Trophoblast cell (in vitro differentiated cells and primary cell): ENCODE results near the gene FSTL5.
"Not testable (repeated sequence)": the region's sequence is repeated elsewhere in the genome, so short reads cannot be mapped to it uniquely, and the experiment has no call there.

Source experiments
- DNase-seq, 2 donors: peaks; one replicate each; pipeline ENCODE4 v3.0.0-alpha.2; 2016
- H2AFZ ChIP-seq: 2 replicates; pipeline ENCODE4 v1.6.1; 2013; ENCODE audit warnings: low read length, moderate library complexity, mild to moderate bottlenecking; ENCODE audit not compliant: insufficient read depth, poor library complexity
- H2AK5ac ChIP-seq: 2 replicates; pipeline ENCODE4 v1.6.1; 2013; ENCODE audit warnings: mild to moderate bottlenecking, low read length
- H2BK120ac ChIP-seq: 2 replicates; pipeline ENCODE4 v1.6.1; 2013; ENCODE audit warnings: low read length, mild to moderate bottlenecking, moderate library complexity; ENCODE audit not compliant: insufficient read depth, poor library complexity
- H2BK12ac ChIP-seq: 2 replicates; pipeline ENCODE4 v1.6.1; 2013; ENCODE audit warnings: mild to moderate bottlenecking, low read length, moderate library complexity
- H2BK5ac ChIP-seq: 2 replicates; pipeline ENCODE4 v1.6.1; 2013; ENCODE audit warnings: low read length, low read depth, moderate library complexity, mild to moderate bottlenecking; ENCODE audit not compliant: poor library complexity
- H3K14ac ChIP-seq: 2 replicates; pipeline ENCODE4 v1.6.1; 2013; ENCODE audit warnings: mild to moderate bottlenecking, low read length
- H3K18ac ChIP-seq: 2 replicates; pipeline ENCODE4 v1.6.1; 2013; ENCODE audit warnings: mild to moderate bottlenecking, low read length
- H3K23ac ChIP-seq: 2 replicates; pipeline ENCODE4 v1.6.1; 2013; ENCODE audit warnings: low read length
- H3K27ac ChIP-seq: 2 replicates; pipeline ENCODE4 v1.5.1; 2013; ENCODE audit warnings: low read depth, mild to moderate bottlenecking, inconsistent platforms, low read length, moderate library complexity
- H3K27me3 ChIP-seq: 2 replicates; pipeline ENCODE4 v1.6.1; 2013; ENCODE audit warnings: inconsistent platforms, mild to moderate bottlenecking, low read length, moderate library complexity; ENCODE audit not compliant: insufficient read depth
- H3K36me3 ChIP-seq, 2 experiments: 1 replicate in 1 of 2; 2 replicates in 1 of 2; pipeline ENCODE4 v1.6.1; 2013; ENCODE audit warnings: low read length in 2 of 2, mild to moderate bottlenecking in 2 of 2, moderate library complexity in 1 of 2; ENCODE audit not compliant: insufficient read depth in 2 of 2, control insufficient read depth in 1 of 2
- H3K4ac ChIP-seq: 2 replicates; pipeline ENCODE4 v1.6.1; 2013; ENCODE audit warnings: low read depth, mild to moderate bottlenecking, low read length, moderate library complexity
- H3K4me1 ChIP-seq, 2 experiments: 1 replicate in 1 of 2; 2 replicates in 1 of 2; pipeline ENCODE4 v1.6.1; 2013; ENCODE audit warnings: low read length in 2 of 2, mild to moderate bottlenecking in 2 of 2, moderate library complexity in 1 of 2; ENCODE audit not compliant: insufficient read depth in 2 of 2, control insufficient read depth in 1 of 2
- H3K4me2 ChIP-seq: 2 replicates; pipeline ENCODE4 v1.6.1; 2013; ENCODE audit warnings: inconsistent platforms, mild to moderate bottlenecking, low read length, moderate library complexity
- H3K4me3 ChIP-seq: 2 replicates; pipeline ENCODE4 v1.5.1; 2013; ENCODE audit warnings: mild to moderate bottlenecking, low read depth, low read length, inconsistent platforms
- H3K79me1 ChIP-seq: one replicate; pipeline ENCODE4 v1.6.1; 2013; ENCODE audit warnings: low read length
- H3K79me2 ChIP-seq: 2 replicates; pipeline ENCODE4 v1.6.1; 2013; ENCODE audit warnings: low read length, mild to moderate bottlenecking; ENCODE audit not compliant: control insufficient read depth, insufficient read depth, poor library complexity
- H3K9ac ChIP-seq: 2 replicates; pipeline ENCODE4 v1.6.1; 2013; ENCODE audit warnings: mild to moderate bottlenecking, low read length
- H3K9me3 ChIP-seq: 2 replicates; pipeline ENCODE4 v1.6.1; 2013; ENCODE audit warnings: low read depth, mild to moderate bottlenecking, control low read depth, inconsistent platforms, low read length; ENCODE audit not compliant: insufficient read depth
- H4K12ac ChIP-seq: 2 replicates; pipeline ENCODE4 v1.6.1; 2013; ENCODE audit warnings: low read depth, mild to moderate bottlenecking, low read length, moderate library complexity
- H4K8ac ChIP-seq: 2 replicates; pipeline ENCODE4 v1.6.1; 2013; ENCODE audit warnings: low read depth, mild to moderate bottlenecking, low read length, moderate library complexity
- H4K91ac ChIP-seq: one replicate; pipeline ENCODE4 v1.6.1; 2013; ENCODE audit warnings: low read depth, mild to moderate bottlenecking, low read length, moderate library complexity
- WGBS: extraction: QIAGEN DNeasy Blood & Tissue Kit; methylation state at CpG from one replicate; pipeline ENCODE4 v1.1.7; 2013; ENCODE audit warnings: missing lambda C conversion rate; ENCODE audit not compliant: insufficient read length, insufficient coverage; ENCODE audit errors: extremely low coverage; 5-methylcytosine and 5-hydroxymethylcytosine counted together

Gene FSTL5

DNA sequence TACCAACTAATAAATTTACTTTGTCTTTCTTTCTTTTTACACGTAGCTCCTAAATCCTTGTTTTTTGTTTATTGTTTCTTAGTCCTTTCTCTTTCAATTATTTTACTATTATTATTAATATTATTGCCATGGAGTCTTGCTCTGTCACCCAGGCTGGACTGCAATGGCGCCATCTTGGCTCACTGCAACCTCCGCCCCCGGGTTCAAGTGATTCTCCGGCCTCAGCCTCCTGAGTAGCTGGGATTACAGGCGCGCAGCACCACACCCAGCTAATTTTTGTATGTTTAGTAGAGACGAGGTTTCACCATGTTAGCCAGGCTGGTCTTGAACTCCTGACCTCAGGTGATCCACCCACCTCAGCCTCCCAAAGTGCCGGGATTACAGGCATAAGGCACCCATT, 405.4 kb downstream of the FSTL5 start:
- not testable (repeated sequence) for H4K91ac ChIP-seq, H3K4me2 ChIP-seq, H3K4me1 ChIP-seq, H3K9me3 ChIP-seq, H3K14ac ChIP-seq, DNase-seq, H2BK120ac ChIP-seq, H2AK5ac ChIP-seq, H3K23ac ChIP-seq, H3K36me3 ChIP-seq, H3K27me3 ChIP-seq, H2BK5ac ChIP-seq, H3K27ac ChIP-seq, H3K4me3 ChIP-seq, H3K18ac ChIP-seq, H3K79me2 ChIP-seq, H2AFZ ChIP-seq, H2BK12ac ChIP-seq, H3K4ac ChIP-seq, H3K9ac ChIP-seq, H3K79me1 ChIP-seq, H4K12ac ChIP-seq, H4K8ac ChIP-seq
- no CpG with 5 or more reads among the region's 9 CpGs for WGBS

- Histone ChIP-seq H4K12ac (no peak overlapping the region), H3K79me2 (no peaks in the 10 kb centered on the region), H3K9me3 (no peaks in the 10 kb centered on the region), H3K79me1 (no peaks in the 10 kb centered on the region), H3K4ac (no peak overlapping the region), H3K36me3 (no peaks in the 10 kb centered on the region), H3K9ac (no peak overlapping the region), H2BK120ac (no peak overlapping the region), H3K27me3 (no peaks in the 10 kb centered on the region), H3K14ac (no peak overlapping the region), H2BK5ac (no peak overlapping the region), H3K4me2 (no peak overlapping the region), H3K4me3 (no peak overlapping the region), H2BK12ac (no peak overlapping the region), H2AFZ (no peak overlapping the region), H2AK5ac (no peak overlapping the region), H3K27ac (no peak overlapping the region), H3K4me1 (no peaks in the 10 kb centered on the region), H3K18ac (no peak overlapping the region), H4K91ac (no peak overlapping the region), H3K23ac (no peak overlapping the region), H4K8ac (no peak overlapping the region)
- WGBS = no CpG with 5 or more reads among the region's 2 CpGs
- no peak for DNase-seq
Observed at GRCh38 chr4:161728929-161729328, 434.9 kb downstream of the FSTL5 start.

DNA sequence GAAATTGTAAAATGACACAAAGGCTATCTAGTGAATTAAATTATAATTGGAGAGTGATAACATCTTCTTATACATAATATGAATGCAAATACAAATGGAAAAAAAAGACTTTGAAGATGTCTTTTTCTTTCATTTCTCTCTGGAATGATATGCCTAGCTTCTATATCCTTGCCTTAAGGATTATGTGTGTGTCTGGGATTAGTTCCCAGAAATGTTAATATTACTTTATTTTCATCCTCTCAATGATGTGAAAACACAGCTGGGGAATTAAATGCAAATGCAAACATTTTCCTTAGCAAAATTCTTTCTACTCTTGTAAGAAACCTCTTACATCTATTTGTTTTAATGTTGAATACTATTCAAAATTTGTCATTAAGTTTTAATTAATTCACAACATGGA, 441.9 kb downstream of the FSTL5 start:
- H3K18ac ChIP-seq = no peak overlapping the region
- H2AK5ac ChIP-seq = no peak overlapping the region
- H2AFZ ChIP-seq = no peak overlapping the region
- H3K27me3 ChIP-seq = no peaks in the 10 kb centered on the region
- H4K91ac ChIP-seq = no peak overlapping the region
- no peak for DNase-seq
- no peak overlapping the region for H4K12ac ChIP-seq
- no peak overlapping the region for H2BK5ac ChIP-seq
- H3K9ac ChIP-seq = no peak overlapping the region
- H3K4ac ChIP-seq = no peak overlapping the region
- no peaks in the 10 kb centered on the region for H3K79me2 ChIP-seq
- H3K79me1 ChIP-seq = no peaks in the 10 kb centered on the region
- H3K14ac ChIP-seq = no peak overlapping the region
- no peak overlapping the region for H4K8ac ChIP-seq
- no peak overlapping the region for H2BK12ac ChIP-seq
- no peaks in the 10 kb centered on the region for H3K4me1 ChIP-seq
- no peak overlapping the region for H3K4me3 ChIP-seq
- no peaks in the 10 kb centered on the region for H3K9me3 ChIP-seq
- H2BK120ac ChIP-seq = no peak overlapping the region
- H3K27ac ChIP-seq = no peak overlapping the region
- no peaks in the 10 kb centered on the region for H3K36me3 ChIP-seq
- no peak overlapping the region for H3K23ac ChIP-seq
- H3K4me2 ChIP-seq = no peak overlapping the region

- H2AK5ac ChIP-seq = no peak overlapping the region
- no peak overlapping the region for H3K4me2 ChIP-seq
- H3K23ac ChIP-seq = no peak overlapping the region
- no peak overlapping the region for H2BK12ac ChIP-seq
- no peak overlapping the region for H3K9ac ChIP-seq
- no peak overlapping the region for H4K91ac ChIP-seq
- WGBS = no CpG with 5 or more reads among the region's 1 CpG
- H3K14ac ChIP-seq = no peak overlapping the region
- H3K36me3 ChIP-seq = no peaks in the 10 kb centered on the region
- no peaks in the 10 kb centered on the region for H3K79me2 ChIP-seq
- H3K27me3 ChIP-seq = no peaks in the 10 kb centered on the region
- H2BK5ac ChIP-seq = no peak overlapping the region
- H4K8ac ChIP-seq = no peak overlapping the region
- H2BK120ac ChIP-seq = no peak overlapping the region
- H3K4me3 ChIP-seq = no peak overlapping the region
- no peak overlapping the region for H3K18ac ChIP-seq
- H3K4me1 ChIP-seq = no peaks in the 10 kb centered on the region
- no peak for DNase-seq
- no peak overlapping the region for H2AFZ ChIP-seq
- no peak overlapping the region for H3K27ac ChIP-seq
- no peak overlapping the region for H3K4ac ChIP-seq
- no peaks in the 10 kb centered on the region for H3K9me3 ChIP-seq
- no peaks in the 10 kb centered on the region for H3K79me1 ChIP-seq
- no peak overlapping the region for H4K12ac ChIP-seq
Observed at GRCh38 chr4:161717084-161717483, 446.7 kb downstream of the FSTL5 start.

- H2AK5ac ChIP-seq = no peak overlapping the region
- no peak overlapping the region for H2AFZ ChIP-seq
- H3K79me2 ChIP-seq = no peaks in the 10 kb centered on the region
- no peak overlapping the region for H3K9ac ChIP-seq
- no peaks in the 10 kb centered on the region for H3K27me3 ChIP-seq
- H3K27ac ChIP-seq = no peak overlapping the region
- H3K36me3 ChIP-seq = no peaks in the 10 kb centered on the region
- no peak overlapping the region for H4K12ac ChIP-seq
- no peak overlapping the region for H2BK12ac ChIP-seq
- H4K8ac ChIP-seq = no peak overlapping the region
- H3K79me1 ChIP-seq = no peaks in the 10 kb centered on the region
- no peak overlapping the region for H3K23ac ChIP-seq
- H2BK120ac ChIP-seq = no peak overlapping the region
- no peak overlapping the region for H3K4me3 ChIP-seq
- no CpG with 5 or more reads among the region's 1 CpG for WGBS
- H3K14ac ChIP-seq = no peak overlapping the region
- H3K4ac ChIP-seq = no peak overlapping the region
- H3K18ac ChIP-seq = no peak overlapping the region
- H2BK5ac ChIP-seq = no peak overlapping the region
- DNase-seq = no peak
- no peak overlapping the region for H3K4me2 ChIP-seq
- no peak overlapping the region for H4K91ac ChIP-seq
- no peaks in the 10 kb centered on the region for H3K4me1 ChIP-seq
- no peaks in the 10 kb centered on the region for H3K9me3 ChIP-seq
Observed at GRCh38 chr4:161714931-161715330, 448.9 kb downstream of the FSTL5 start.
